Panc1 (cell line): ENCODE data around the gene C17orf100. TPM values are rescaled to one million over a fixed set of nuclear protein-coding genes. Genes with fewer than 3 reads are reported as not detected.

ENCODE experiments used
- ATAC-seq: fragments of 200-7000 bp; cut with Tn5 transposase; 2 replicates; pipeline ENCODE4 v1.9.1; 2020; ENCODE audit warnings: mild to moderate bottlenecking, moderate library complexity
- BruUV-seq: library from RNA; stranded (reverse); fragments of 400-500 nt; replicated peaks from 2 replicates; lab custom pipeline; 2021; lab: Mats Ljungman, UMichigan
- CTCF ChIA-PET: fragments of 300-600 bp; sonication (Branson Sonifier 250); formaldehyde crosslinking; loops from one replicate; lab custom pipeline; 2022; ENCODE audit warnings: antibody characterized with exemption; lab: Charles Lee
- POLR2A ChIA-PET: fragments of 300-600 bp; sonication (Branson Sonifier 250); formaldehyde crosslinking; loops from one replicate; lab custom pipeline; 2022; ENCODE audit warnings: antibody characterized with exemption; lab: Charles Lee
- DNase-seq: peaks from one replicate; pipeline ENCODE4 v3.0.0-alpha.2; 2010; ENCODE audit warnings: low read depth, low spot score
- H3K27ac ChIP-seq: 2 replicates; pipeline ENCODE4 v1.5.1; 2011; ENCODE audit warnings: mild to moderate bottlenecking, low read length, inconsistent platforms
- H3K27me3 ChIP-seq: fragments of 200-500 bp; sonication (Bioruptor generic); 2 replicates; pipeline ENCODE4 v1.6.0; 2014; ENCODE audit warnings: low read length, inconsistent platforms; ENCODE audit not compliant: control insufficient read depth, insufficient read depth
- H3K36me3 ChIP-seq: fragments of 200-500 bp; sonication (Bioruptor generic); 2 replicates; pipeline ENCODE4 v1.5.1; 2014; ENCODE audit warnings: inconsistent platforms, mild to moderate bottlenecking, low read length, moderate library complexity; ENCODE audit not compliant: control insufficient read depth, insufficient read depth
- H3K4me1 ChIP-seq: 2 replicates; pipeline ENCODE4 v1.5.1; 2011; ENCODE audit warnings: inconsistent platforms, mild to moderate bottlenecking, low read length, moderate library complexity; ENCODE audit not compliant: control insufficient read depth, insufficient read depth
- H3K4me3 ChIP-seq, 2 experiments: 2 replicates each; pipeline ENCODE4 v1.5.1; 2011 to 2012; ENCODE audit warnings: low read depth in 2 of 2, low read length in 2 of 2, mild to moderate bottlenecking in 2 of 2, inconsistent platforms in 1 of 2, moderate library complexity in 1 of 2
- H3K9me3 ChIP-seq: fragments of 200-500 bp; sonication (Bioruptor generic); 2 replicates; pipeline ENCODE4 v1.5.1; 2014; ENCODE audit warnings: low read depth, mild to moderate bottlenecking, inconsistent platforms, low read length, moderate library complexity; ENCODE audit not compliant: control insufficient read depth, insufficient read depth
- CTCF ChIP-seq: fragments of 450-650 bp; IDR thresholded peaks from 2 replicates; pipeline ENCODE4 v1.5.1; 2017; ENCODE audit warnings: mild to moderate bottlenecking
- POLR2AphosphoS5 ChIP-seq: IDR thresholded peaks from 2 replicates; pipeline ENCODE4 v1.6.1; 2012; ENCODE audit warnings: mild to moderate bottlenecking, low read depth, low read length, moderate library complexity
- SIN3A ChIP-seq: IDR thresholded peaks from 2 replicates; pipeline ENCODE4 v1.6.1; 2012; ENCODE audit warnings: low read depth, mild to moderate bottlenecking, low read length, moderate library complexity, borderline replicate concordance; ENCODE audit not compliant: insufficient read depth
- TCF7L2 ChIP-seq: IDR thresholded peaks from 2 replicates; pipeline ENCODE4 v1.6.1; 2011; ENCODE audit warnings: mild to moderate bottlenecking, low read depth, low read length, inconsistent platforms
- in situ Hi-C: cut with HindIII; loops from 2 replicates; pipeline ENCODE4 v1.10.0; 2016; ENCODE audit warnings: low sequenced_read_pairs, low pct_unique_long_range_greater_than_20kb
- intact Hi-C: fragments of 100-400 bp; cut with micrococcal nuclease; formaldehyde crosslinking; loops from one replicate; pipeline ENCODE4 v1.10.0; 2022; ENCODE audit not compliant: unreplicated experiment
- total RNA-seq: library from RNA; stranded (reverse); gene quantifications from one replicate; pipeline ENCODE4 v1.2.1, GENCODE V29; 2021; ENCODE audit not compliant: unreplicated experiment
- TF ChIP-seq, protein P1 (sequence below), 2 experiments: IDR thresholded peaks; 2 replicates each; pipeline ENCODE4 v1.6.1; 2011 to 2012; ENCODE audit warnings: low read depth in 2 of 2, control low read depth in 1 of 2, low read length in 1 of 2, mild to moderate bottlenecking in 1 of 2, moderate library complexity in 1 of 2; ENCODE audit not compliant: insufficient read depth in 1 of 2

The C17orf100 gene
- total RNA-seq, 1 experiment from 2014 or later: 2.8 TPM

DNA sequence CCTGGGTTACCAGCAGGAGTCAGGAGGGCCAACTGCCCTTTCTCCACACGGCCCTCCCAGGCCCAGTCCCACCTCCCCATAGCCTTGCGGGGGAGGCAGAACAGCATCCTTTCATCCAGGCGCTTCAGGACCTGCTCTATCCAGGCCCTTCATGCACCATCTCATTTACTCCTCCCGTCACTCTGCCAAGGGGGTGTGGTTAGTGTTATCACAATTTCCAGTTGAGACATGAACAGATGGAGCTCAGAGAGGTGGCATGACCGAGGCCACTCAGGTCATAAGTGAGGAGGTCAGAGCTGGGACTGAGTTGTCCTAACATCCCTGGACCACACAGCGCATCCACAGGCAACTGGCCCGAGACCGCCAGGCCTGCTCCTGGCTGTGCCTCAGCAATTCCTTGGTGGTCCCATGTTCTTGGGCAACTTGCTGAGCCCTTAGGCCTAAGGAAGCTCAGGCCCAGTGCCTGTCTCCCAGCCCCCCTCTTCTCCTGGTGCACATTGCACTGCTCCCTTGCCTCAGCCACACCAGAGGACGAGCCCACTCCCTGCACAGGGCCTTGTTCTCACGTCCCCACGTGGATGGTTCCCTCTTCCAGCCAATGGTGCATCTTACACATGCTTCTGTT, 23.8 kb downstream of the C17orf100 start:
- ATAC-seq: no peak
- intact Hi-C loops: no loop called here
- no peak overlapping the region for H3K27ac ChIP-seq
- no peak for TF ChIP-seq CTCF
- POLR2A ChIA-PET: no interaction called here
- no peak overlapping the region for H3K4me3 ChIP-seq
- CTCF ChIA-PET: no interaction called here
- no peaks in the 10 kb centered on the region for H3K36me3 ChIP-seq
- no peaks in the 10 kb centered on the region for H3K9me3 ChIP-seq
- DNase-seq: no peak
- BruUV-seq: no TSS peak
- in situ Hi-C loops: no loop called here
- peaks cover 7% of the 10 kb centered on the region for H3K27me3 ChIP-seq
- no peaks in the 10 kb centered on the region for H3K4me1 ChIP-seq

GRCh38 chr17:6676802-6677157, 25.2 kb downstream of the C17orf100 start:
- Histone ChIP-seq H3K9me3 (no peaks in the 10 kb centered on the region), H3K27ac (no peak overlapping the region), H3K4me3 (no peak overlapping the region), H3K27me3 (peaks cover 7% of the 10 kb centered on the region), H3K4me1 (no peaks in the 10 kb centered on the region), H3K36me3 (no peaks in the 10 kb centered on the region)
- ChIA-PET CTCF (no interaction called here), POLR2A (no interaction called here)
- DNase-seq: no peak
- in situ Hi-C loops: no loop called here
- ATAC-seq: no peak
- intact Hi-C loops: no loop called here
- no peak for TF ChIP-seq SIN3A
- TF ChIP-seq, protein P1, sequence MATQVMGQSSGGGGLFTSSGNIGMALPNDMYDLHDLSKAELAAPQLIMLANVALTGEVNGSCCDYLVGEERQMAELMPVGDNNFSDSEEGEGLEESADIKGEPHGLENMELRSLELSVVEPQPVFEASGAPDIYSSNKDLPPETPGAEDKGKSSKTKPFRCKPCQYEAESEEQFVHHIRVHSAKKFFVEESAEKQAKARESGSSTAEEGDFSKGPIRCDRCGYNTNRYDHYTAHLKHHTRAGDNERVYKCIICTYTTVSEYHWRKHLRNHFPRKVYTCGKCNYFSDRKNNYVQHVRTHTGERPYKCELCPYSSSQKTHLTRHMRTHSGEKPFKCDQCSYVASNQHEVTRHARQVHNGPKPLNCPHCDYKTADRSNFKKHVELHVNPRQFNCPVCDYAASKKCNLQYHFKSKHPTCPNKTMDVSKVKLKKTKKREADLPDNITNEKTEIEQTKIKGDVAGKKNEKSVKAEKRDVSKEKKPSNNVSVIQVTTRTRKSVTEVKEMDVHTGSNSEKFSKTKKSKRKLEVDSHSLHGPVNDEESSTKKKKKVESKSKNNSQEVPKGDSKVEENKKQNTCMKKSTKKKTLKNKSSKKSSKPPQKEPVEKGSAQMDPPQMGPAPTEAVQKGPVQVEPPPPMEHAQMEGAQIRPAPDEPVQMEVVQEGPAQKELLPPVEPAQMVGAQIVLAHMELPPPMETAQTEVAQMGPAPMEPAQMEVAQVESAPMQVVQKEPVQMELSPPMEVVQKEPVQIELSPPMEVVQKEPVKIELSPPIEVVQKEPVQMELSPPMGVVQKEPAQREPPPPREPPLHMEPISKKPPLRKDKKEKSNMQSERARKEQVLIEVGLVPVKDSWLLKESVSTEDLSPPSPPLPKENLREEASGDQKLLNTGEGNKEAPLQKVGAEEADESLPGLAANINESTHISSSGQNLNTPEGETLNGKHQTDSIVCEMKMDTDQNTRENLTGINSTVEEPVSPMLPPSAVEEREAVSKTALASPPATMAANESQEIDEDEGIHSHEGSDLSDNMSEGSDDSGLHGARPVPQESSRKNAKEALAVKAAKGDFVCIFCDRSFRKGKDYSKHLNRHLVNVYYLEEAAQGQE (IDR thresholded peaks at IDR 0.05; ENCODE audit: insufficient read depth in 1 of 2, low read depth in 2 of 2, low read length in 1 of 2): no peak
- TF ChIP-seq POLR2AphosphoS5: no peak
- TF ChIP-seq CTCF: no peak
- TF ChIP-seq TCF7L2: no peak
- BruUV-seq: no TSS peak
